ENCODE measurements around the gene OPTC. TPM values are rescaled to one million over a fixed set of nuclear protein-coding genes. Genes with fewer than 3 reads are reported as not detected.
"Not testable (repeated sequence)": the region's sequence is repeated elsewhere in the genome, so short reads cannot be mapped to it uniquely, and the experiment has no call there.

OPTC gene
- total RNA-seq = not detected

- intact Hi-C loops (cut with DNase I) = loop anchor here (5.0 kb wide), 1 partner anchor 227 kb away; no protein-coding TSS in a partner anchor
- Histone ChIP-seq H3K4me1 (no peaks in the 10 kb centered on the region), H3K27ac (no peak within 1 kb of the TSS), H3K9me3 (no peaks in the 10 kb centered on the region), H3K36me3 (replicated peaks in 1 of 2; ENCODE audit: insufficient read depth in 1 of 2, low read depth in 2 of 2) (no peaks in the 10 kb centered on the region), H3K4me3 (no peak within 1 kb of the TSS), H3K27me3 (no peaks in the 10 kb centered on the region)
- TF ChIP-seq POLR2A (IDR thresholded peaks at IDR 0.05) (no peak), CTCF (IDR thresholded peaks at IDR 0.05) (no peak)
- no peak for ATAC-seq
- 79 to 80% methylated on average over 5 of the region's 5 CpGs for WGBS, 2 donors
- DNase-seq = no peak
Measured at GRCh38 chr1:203493901-203494300, at the start of gene OPTC. Gene OPTC (plus strand): TSS chr1:203494153. CDS start chr1:203496006, 1,853 bp downstream.

GRCh38 chr1:203444171-203444576 lies 49.8 kb upstream of the OPTC start:
- intact Hi-C loops (cut with DNase I) = loop anchor here (5.0 kb wide), 1 partner anchor 102 kb away; no protein-coding TSS in a partner anchor
- Histone ChIP-seq H3K4me1 (no peaks in the 10 kb centered on the region), H3K27ac (no peak overlapping the region), H3K27me3 (no peaks in the 10 kb centered on the region), H3K36me3 (replicated peaks in 1 of 2; ENCODE audit: insufficient read depth in 1 of 2, low read depth in 2 of 2) (no peaks in the 10 kb centered on the region), H3K9me3 (peaks cover 0 to 5% (median 0%) of the 10 kb centered on the region in 3 donors), H3K4me3 (no peak overlapping the region)
- DNase-seq = no peak
- ATAC-seq = no peak
- 71 to 73% methylated on average over 1 of the region's 1 CpG for WGBS, 2 donors
- no peak for TF ChIP-seq POLR2A (IDR thresholded peaks at IDR 0.05)
- peak in 3 of 7 experiments; percentile 24 to 40 (median 38) for TF ChIP-seq CTCF (IDR thresholded peaks at IDR 0.05)

GRCh38 chr1:203447151-203447550 lies 46.8 kb upstream of the OPTC start:
- TF ChIP-seq POLR2A (IDR thresholded peaks at IDR 0.05) (no peak), CTCF (IDR thresholded peaks at IDR 0.05) (no peak)
- H3K9me3 ChIP-seq = peaks cover 0 to 5% (median 0%) of the 10 kb centered on the region in 3 donors
- intact Hi-C loops (cut with DNase I) = no loop called here
- no peak overlapping the region for H3K4me3 ChIP-seq
- H3K27ac ChIP-seq = no peak overlapping the region
- 64 to 69% methylated on average over 2 of the region's 2 CpGs for WGBS, 2 donors
- H3K36me3 ChIP-seq (replicated peaks in 1 of 2; ENCODE audit: insufficient read depth in 1 of 2, low read depth in 2 of 2) = no peaks in the 10 kb centered on the region
- H3K27me3 ChIP-seq = no peaks in the 10 kb centered on the region
- DNase-seq (no peak), ATAC-seq (no peak)
- H3K4me1 ChIP-seq = no peaks in the 10 kb centered on the region

- H3K4me3 ChIP-seq; H3K27me3 ChIP-seq; H3K36me3 ChIP-seq (replicated peaks in 1 of 2; ENCODE audit: insufficient read depth in 1 of 2, low read depth in 2 of 2); intact Hi-C loops (cut with DNase I); H3K4me1 ChIP-seq; H3K27ac ChIP-seq; DNase-seq; ATAC-seq; H3K9me3 ChIP-seq: not testable (repeated sequence)
- 100% methylated on average over 1 of the region's 1 CpG for WGBS, 2 donors
Measured at GRCh38 chr1:203447598-203447997, 46.4 kb upstream of the OPTC start.

GRCh38 chr1:203448521-203449061 lies 45.4 kb upstream of the OPTC start:
- no peaks in the 10 kb centered on the region for H3K27me3 ChIP-seq
- intact Hi-C loops (cut with DNase I) = no loop called here
- H3K9me3 ChIP-seq = peaks cover 0 to 5% (median 0%) of the 10 kb centered on the region in 3 donors
- H3K4me1 ChIP-seq = no peaks in the 10 kb centered on the region
- no peaks in the 10 kb centered on the region for H3K36me3 ChIP-seq (replicated peaks in 1 of 2; ENCODE audit: insufficient read depth in 1 of 2, low read depth in 2 of 2)
- DNase-seq = peak in 2 of 4 donors; percentile 10 to 17
- TF ChIP-seq CTCF (IDR thresholded peaks at IDR 0.05) = no peak
- TF ChIP-seq POLR2A (IDR thresholded peaks at IDR 0.05) = no peak
- no peak overlapping the region for H3K27ac ChIP-seq
- 73 to 76% methylated on average over 9 of the region's 9 CpGs for WGBS, 2 donors
- peak; percentile 40 for ATAC-seq
- H3K4me3 ChIP-seq = no peak overlapping the region
